NCI-H82 treated with DMSO at 0.1 percent for 48 hours (cell line): ENCODE measurements around the gene ABHD10.

Experiments used
- DNase-seq: peaks from one replicate; lab custom pipeline; 2025; ENCODE audit not compliant: unreplicated experiment; lab: John Stamatoyannopoulos, UW

ABHD10 gene

DNA sequence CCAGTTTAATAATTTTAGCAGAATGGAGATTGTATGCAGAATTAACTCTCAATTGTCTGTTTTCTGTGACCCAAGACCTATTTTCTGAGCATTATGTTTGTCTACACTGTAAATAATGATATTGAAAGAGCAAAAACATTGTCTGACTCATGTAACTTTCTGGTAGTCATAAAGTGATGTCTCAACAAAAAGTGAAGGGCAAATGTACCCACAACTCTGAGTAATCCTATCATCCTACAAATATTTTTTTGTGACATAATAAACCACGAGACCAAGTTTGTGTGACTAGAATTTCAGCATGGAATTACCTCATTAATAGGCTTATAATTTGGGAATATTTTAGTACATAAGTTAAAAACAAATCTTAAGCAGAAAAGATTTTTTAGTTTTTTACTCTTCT, 15.4 kb upstream of the ABHD10 start:
- no peak for DNase-seq

DNA sequence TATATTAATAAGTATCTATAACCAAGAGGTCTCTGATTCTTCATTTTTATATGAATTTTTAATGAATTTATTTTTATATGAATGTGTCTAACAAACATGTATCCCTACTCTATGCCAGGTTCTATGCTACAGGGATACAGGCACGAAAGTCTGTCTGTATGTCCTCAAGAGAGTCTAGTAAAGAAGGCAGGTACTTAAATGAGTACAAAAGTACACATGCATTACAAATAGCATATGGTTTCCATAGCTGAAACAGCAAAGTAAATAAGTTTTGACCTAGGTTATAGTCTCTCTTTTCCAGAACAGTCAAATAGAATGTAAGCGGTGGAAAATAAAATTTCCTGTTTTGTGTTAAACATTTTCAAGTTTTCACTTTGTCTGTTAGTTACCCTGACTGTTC, 13.3 kb upstream of the ABHD10 start:
- no peak for DNase-seq

DNA sequence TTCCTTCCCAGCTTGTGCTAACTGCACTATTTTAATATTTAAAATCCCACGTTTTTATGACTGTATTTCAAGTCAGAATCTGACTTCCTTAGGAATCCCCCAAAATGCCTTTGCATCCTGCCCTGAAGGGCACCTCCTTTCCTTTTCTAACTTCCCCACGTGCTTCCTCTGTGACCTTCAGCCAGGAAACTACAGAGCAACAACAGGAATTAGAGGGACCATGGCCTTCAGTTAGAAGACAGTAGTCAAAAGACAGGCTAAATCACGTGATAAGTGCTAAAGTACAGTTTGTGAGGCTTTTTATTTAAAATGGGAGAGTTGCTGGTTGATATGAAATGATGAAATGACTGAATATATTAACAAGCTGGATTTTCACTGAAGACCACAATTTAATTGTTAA, 11.8 kb upstream of the ABHD10 start:
- no peak for DNase-seq

DNA sequence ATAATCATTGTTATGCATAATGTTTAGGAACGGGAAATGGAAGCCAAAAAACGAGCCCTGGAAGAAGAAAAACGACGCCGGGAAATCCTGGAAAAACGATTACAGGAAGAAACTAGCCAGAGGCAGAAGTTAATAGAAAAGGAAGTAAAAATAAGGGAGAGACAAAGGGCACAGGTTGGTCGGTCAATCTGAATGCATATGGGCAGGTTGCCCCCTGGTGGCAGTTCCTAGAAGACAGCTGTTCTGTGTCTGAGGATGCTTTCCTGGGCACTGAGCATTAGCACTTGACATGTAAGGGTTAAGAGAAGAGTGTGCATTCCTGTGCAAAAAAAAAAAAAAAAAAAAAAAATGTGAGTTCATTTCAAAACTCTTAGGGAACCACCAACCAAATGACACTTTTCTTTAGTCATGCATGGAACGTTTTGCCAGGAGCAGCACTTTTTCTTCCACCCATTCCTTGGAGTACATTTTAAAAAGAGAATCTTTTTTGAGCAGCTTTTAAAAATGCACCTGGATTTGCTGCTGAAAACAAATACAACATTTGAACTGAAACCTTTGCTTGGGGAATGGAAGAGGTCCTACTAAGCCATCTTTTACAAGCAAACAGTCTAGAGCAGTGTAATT, 11.1 kb upstream of the ABHD10 start:
- peak; percentile 80 for DNase-seq

DNA sequence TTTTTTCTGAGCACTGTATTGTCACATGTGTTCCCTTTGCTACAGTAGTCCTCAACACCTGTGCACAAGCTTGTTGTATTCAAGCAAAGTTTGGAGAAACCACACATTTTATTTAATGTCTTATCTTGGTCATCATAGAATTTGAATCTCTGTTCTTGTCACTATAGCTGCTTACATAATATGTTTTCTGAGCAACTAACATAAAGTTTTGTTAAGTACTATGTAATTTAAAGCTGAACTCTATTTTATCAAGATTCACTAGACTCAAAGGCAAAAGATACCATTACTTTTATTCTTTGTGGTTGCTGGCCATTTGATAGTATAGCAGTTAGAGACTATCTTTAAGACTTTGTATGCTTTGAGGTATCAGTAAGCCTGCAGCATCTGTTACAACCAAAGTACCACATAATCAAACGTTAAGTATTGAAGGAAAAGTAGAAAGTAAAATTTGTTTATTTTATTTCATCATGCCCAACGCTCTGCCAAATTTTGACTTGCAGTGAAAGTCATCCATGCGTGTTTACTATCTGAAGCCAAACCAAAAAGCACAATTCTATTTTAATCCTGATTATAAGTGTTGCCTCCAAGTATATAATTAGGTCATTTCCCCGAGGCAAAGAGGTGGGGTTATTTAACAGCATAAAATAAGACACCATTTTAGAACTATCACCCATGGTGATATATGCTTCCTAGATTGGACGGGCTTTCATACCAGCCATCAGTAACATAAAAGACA, 10.3 kb upstream of the ABHD10 start:
- no peak for DNase-seq

DNA sequence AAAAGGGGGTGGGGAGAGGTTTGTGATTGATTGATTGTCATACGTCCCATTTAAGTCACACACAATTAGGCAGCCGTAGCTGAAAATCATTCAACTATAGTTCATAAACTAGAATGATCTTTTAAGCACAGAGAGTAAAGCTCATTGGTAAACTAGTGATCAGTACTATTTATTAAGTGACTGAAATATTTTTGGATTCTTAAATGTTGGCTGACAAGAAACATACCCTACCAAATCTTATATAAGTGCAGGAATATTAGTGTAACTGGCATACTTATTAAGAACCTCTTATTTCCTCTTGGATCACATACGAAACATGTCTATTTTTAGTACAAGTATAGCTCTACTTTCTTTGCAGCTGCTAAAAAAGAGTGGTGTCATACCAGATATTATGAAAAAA, 8.4 kb upstream of the ABHD10 start:
- no peak for DNase-seq

DNA sequence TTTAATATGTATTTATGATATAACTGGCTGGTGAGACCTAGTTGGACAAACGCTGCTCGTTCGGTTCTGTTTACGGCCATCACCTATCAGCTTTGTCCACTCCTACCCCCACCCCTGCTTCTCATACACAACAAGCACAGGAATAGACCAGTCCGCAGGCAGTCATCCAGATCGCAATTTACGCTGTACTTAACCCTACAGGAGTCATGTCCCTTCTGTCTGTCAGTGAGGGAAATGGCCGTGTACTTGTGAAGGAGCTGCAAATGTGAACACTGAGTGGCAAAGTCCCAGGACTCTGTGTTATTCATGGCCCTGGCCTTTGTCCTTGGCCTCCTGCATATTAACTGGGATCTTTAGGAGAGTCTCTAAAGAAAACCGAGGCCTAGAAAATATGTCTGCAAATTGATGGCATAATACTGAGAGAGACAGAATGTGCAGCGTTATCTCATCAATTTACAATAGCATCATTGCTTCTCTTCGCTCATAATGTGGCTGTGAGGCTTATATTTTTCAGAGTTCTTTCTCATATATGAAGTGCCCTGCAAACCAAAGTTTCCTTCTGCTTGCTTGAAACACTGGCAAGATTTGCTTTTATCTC, 7.2 kb upstream of the ABHD10 start:
- no peak for DNase-seq

DNA sequence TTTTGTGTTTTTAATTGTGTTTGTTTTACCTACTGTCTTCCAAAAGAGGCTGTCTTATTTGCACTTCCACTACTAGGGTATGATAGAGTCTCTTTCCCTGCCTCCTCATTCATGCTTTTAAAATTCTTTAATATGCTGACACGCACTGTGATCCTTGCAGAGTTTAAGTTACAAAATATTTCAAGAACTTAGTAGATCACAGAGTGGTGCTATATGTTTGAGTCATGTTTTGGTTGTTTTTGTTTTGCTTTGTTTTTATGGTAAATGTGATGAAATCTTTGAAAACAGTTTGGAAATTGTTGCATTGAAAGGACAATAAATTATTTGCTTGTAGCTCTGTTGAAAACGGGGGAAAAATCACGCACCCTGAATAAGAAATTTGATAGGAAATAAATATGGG, 5.9 kb upstream of the ABHD10 start:
- DNase-seq, result no peak

DNA sequence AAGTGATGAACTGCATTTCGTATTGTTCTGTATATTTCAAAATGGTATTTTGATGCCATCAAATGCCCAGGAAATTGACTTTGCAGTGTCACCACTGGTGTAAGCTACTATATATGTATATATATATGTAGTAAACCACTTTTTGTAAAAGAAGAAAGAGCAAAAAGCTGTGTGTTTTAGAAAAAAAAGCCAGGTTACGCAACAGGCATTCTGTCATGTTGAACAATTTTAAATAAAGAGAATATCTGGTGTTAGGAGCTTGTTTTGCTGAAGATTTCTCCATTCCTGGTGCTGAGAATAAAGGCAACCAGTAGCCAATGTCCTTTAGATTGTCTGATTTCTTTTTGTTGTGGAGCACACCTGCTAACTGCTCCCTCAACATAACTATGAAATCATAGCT, 3.7 kb upstream of the ABHD10 start:
- no peak for DNase-seq

DNA sequence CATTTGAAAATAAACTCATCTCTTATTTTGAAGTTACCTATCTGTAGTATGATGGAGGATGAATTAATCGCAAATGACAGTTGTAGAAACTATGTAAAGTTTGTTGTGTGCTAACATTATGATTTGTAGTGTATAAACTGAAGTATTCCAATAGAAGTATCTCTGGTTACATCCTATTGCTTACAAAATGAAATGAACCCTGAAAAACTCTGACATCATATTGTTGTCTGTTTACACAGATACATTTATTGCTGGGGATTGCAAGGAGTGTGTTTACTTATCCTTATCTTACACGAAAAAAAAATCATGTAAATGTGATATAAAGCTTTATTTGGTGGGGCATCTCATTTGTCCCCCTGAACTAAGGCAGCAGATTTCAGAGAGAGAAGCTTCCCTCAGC, 2.6 kb upstream of the ABHD10 start:
- no peak for DNase-seq

DNA sequence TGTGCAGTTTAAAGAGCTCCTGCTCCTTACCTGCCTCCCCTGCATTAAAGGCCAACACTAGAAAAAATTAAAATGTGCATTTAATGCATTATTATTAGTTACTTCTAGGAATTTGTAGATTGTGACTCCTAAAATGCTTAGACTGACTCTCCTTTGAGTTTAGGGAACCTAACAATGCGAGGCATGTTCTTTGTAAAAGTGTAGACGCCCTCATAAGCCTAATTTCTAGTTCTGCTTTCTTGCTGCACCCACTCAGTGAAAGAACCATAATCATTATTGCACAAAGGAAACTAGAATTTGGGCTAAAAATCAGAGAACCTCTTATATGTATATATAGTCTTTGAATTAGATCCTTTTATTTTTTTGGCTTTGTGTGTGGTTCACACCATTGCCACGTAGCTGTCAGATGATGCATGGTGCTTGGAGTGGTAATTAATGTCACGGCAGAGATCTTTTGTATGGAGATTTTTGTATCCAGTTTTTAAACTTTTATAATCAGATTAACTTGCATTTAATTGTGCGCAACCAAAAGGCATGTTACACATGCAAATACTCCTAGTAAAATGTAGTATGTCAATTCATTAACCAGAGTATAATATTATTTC, 710 bp downstream of the ABHD10 start:
- no peak for DNase-seq

DNA sequence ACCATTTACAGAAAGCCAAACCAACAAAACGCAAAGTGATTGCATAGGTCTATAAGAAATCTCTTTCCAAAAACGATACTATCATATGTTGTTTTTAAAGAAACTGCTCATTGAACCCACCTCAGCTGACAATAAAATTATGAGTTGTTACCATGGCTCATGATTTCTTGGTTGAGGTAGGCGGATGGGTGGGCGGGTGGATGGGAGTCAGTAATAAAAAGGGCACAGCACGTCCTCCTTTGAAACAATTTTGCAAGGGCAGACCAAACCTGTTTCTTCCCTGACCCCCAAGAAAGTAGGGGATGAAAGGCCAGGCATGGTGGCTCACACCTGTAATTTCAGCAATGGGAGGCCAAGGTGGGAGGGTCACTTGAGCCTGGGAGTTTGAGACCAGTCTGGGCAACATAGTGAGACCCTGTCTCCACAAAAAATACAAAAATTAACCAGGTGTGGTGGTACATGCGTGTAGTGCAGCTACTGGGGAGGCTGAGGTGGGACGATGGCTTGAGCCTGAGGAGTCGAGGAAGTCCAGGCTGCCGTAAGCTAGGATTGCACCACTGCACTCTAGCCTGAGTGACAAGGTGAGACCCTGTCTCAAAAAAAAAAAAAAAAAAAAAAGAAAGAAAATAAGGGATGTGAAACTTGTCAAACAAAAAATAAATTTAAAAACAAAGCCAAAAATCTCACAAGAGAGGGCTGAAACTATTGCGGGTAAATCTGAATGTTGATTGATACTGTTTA, 2.1 kb downstream of the ABHD10 start:
- DNase-seq, result no peak

DNA sequence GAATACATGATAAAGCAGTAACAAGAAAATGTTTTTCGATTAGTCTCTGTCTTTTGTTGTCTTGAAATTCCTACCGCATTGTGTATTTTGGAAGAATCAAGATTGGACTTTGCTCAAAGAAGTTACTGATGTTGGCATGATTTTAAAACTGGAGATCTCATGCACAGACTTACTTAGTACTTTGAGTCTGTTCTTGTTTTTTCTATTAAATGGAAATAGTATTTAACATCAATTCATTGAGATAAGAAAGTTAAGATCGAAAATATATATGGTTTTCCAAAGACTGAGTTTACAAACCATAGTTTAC, 2.6 kb downstream of the ABHD10 start:
- no peak for DNase-seq

DNA sequence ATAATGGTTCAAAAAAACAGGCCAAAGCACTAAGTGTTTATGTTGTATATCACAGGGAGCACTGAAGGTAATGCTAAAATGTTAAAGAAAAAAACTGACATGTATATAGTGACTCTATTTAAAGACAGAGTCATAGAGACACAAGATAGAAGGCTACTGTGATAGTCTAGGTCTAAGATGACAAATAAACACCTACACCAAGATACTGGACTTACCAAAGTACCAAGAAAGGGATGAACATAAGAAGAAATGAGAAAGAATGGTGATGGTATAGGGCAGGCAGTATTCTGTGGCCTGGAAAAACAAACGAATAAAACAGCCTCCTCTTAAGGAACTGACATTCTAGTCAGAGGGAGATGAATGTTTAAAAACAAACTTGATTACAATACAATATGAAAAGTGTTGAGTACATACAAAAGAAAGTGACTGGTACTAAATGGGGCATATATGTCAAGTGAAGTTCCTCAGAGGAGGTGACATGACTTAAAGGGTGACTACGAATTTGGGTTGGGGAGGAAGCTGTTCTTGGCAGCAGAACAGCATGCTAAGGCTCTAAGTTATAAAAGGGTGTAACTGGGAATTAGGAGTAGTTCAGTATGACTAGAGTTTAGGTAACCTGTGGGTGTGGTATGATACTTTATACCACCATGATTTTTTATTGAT, 5.9 kb downstream of the ABHD10 start:
- DNase-seq, result no peak

DNA sequence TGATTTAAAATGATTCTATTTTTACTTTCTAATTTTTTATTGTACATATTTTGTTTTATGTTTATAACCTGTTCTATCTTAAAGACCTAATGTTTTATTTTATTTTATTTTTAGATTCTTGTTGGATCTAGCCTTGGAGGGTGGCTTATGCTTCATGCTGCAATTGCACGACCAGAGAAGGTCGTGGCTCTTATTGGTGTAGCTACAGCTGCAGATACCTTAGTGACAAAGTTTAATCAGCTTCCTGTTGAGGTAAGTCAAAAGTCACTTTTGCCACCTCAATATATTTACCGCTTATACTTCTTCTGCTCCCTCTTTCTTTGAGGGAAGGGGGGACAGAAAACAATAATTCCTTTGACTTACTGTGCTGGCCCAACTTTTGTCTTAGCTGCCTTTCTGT, 8.0 kb downstream of the ABHD10 start:
- DNase-seq, result no peak

DNA sequence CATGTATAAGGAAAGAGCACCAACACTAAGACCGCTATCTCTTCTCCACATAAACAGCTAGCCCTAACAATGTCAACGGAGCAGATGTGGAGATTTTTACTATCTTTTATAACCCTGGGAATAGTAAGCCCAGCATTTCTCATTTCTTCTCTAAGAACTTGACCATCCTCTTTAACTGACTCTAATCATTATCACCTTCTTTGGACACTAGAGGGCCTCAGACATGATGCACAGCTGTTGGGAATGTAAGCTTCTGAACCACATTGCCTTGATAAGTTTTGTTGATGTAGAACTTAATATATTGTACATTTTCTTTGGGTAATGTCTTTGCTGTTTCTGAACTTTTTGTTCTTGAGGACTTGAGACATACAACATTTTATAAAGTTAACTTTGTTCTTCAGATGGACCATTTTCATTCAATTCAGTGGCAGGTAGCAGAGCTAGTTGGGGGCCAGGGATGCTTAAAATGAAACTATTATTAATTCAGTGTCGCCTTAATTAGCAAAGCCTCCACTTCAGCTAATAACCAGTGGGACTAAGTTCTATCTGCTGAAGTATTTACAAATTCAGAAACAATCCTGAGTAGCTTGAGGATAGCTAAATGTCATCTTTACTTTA, 10.3 kb downstream of the ABHD10 start:
- DNase-seq, result peak; percentile 44

DNA sequence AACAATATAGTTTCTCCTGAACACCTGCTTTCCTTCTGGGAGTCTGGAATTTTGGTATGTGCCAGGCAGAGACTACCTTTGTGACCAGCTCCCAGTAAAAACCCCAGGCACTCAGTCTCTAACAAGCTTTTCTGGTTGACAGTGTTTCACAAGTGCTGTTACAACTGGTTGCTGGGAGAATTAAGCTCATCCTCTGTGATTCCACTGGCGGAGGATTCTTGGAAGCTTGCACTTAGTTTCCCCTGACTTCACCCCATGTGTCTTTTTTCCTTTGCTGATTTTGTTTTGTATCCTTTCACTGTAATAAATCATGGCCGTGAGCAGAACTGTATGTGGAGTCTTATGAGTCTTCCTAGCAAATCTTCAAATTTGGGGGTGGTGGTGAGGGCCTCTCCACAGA, 14.2 kb downstream of the ABHD10 start:
- DNase-seq, result no peak

DNA sequence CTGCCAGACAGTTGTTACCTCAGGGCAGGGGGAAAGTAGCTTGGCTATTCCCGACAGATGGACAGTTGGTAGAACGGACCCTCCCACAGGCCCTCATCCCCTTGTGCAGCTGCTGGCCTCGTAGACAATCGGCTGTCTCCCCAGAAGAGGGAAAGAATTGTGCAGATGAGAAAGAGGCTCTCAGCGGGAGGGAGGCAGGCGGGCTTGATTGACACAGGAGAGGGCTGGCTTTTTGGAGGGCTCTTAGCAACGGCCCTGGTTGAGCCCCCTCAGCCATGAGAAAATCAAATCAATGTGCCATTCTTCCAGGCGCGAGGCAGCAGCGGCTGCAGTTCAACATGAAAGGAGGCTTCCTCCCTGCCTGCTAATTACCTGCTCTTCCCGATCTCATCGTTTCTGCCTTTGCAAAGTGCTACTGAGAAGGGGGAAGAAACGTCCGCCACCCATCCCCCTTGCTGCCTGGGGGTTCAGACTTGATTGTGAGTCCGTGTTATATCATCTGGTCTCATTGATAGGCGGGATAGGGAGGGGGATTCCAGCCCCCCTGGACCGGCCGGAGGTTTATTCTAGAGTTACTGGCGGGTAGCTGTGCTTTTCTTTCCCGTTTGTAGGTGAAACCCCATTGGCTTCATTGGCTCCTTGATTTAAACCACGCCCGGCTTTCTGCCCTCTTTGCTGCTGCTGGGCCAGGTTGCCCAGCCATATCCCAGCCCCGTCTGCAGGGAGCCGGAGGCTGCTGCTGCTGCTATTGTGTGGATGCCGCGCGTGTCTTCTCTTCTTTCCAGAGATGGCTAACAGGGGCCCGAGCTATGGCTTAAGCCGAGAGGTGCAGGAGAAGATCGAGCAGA, 20.0 kb downstream of the ABHD10 start, which contains the start of gene TAGLN3:
TSS of gene TAGLN3 (plus strand) at position 287 of the 848 bp plus-strand sequence. CDS start at position 788, 501 bp downstream.
- DNase-seq, result peak; percentile 87

DNA sequence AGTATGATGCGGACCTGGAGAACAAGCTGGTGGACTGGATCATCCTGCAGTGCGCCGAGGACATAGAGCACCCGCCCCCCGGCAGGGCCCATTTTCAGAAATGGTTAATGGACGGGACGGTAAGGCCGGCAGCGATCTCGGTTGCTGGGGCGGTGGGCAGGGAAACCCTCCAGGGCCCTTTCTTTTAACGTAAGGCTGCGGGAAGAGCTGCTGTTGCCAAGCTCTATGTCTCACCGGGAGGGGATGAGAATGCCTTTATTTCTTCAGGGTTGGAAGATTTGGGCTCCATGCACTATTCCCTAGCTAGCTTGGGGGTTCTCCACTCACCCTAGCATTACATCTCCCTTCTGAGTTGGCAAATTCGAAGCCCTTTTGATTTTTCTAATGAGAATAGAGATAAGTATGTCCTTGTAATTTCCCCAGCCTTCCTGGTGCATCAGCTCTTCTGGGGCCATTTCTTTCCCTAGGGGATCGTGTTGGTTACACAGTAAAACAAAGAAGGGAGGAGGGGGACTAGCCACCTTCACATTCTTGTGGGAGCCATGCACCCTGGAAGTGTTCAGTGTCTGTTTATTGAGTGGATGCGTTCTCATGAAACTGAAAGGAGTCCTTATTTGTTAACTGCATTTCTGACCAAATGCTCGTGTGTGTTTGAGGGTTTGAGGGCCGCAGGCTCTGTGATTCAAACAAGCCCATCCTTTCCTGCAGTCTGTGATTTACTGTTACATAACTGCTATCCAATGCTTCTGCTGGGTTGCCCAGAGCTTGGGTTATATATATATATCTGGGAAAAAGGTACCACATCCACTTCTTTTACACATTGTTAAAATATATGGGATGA, 20.9 kb downstream of the ABHD10 start:
- no peak for DNase-seq
